PC-9 (cell line): ENCODE data around the gene ESPN.

ENCODE experiments used
- EZH2 ChIP-seq: fragments of 200-600 bp; sonication (generic); IDR thresholded peaks from 2 replicates; pipeline ENCODE4 v1.8.0; 2017; ENCODE audit warnings: antibody characterized with exemption, low read depth
- TF ChIP-seq, protein P1 (sequence below): fragments of 200-600 bp; sonication (generic); conservative IDR thresholded peaks from 2 replicates; pipeline ENCODE4 v1.6.1; 2017; ENCODE audit warnings: mixed run types, antibody characterized with exemption, mild to moderate bottlenecking, moderate library complexity

DNA sequence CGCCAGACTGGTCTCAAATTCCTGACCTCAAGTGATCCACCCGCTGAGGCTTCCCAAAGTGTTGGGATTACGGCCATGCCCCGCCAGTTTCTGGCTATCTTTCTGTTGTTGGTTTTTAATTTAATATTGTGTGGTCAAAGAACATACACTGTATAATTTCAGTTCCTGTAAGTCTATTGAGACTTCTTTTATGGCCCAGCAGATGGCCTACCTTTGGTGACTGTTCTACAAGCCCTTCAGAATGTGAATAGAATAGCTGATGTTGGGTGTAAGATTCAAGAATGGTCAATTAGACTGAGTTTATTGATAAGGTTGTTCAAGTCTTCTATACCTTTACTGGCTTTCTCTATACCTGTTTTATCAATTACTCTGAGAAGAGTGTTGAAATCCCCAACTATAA, 15.5 kb upstream of the ESPN start:
- TF ChIP-seq, protein P1, sequence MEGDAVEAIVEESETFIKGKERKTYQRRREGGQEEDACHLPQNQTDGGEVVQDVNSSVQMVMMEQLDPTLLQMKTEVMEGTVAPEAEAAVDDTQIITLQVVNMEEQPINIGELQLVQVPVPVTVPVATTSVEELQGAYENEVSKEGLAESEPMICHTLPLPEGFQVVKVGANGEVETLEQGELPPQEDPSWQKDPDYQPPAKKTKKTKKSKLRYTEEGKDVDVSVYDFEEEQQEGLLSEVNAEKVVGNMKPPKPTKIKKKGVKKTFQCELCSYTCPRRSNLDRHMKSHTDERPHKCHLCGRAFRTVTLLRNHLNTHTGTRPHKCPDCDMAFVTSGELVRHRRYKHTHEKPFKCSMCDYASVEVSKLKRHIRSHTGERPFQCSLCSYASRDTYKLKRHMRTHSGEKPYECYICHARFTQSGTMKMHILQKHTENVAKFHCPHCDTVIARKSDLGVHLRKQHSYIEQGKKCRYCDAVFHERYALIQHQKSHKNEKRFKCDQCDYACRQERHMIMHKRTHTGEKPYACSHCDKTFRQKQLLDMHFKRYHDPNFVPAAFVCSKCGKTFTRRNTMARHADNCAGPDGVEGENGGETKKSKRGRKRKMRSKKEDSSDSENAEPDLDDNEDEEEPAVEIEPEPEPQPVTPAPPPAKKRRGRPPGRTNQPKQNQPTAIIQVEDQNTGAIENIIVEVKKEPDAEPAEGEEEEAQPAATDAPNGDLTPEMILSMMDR, result no peak
- no peak for TF ChIP-seq EZH2
